Measurements from ENCODE around the gene TBR1. TPM values are rescaled to one million over a fixed set of nuclear protein-coding genes. Genes with fewer than 3 reads are reported as not detected.

The TBR1 gene
- total and polyA plus RNA-seq, 8 donors: 0.04 to 0.08 (median 0.07) TPM; not detected in 4

GRCh38 chr2:161373942-161374341 is 42.2 kb upstream of the TBR1 start:
- intact Hi-C loops (cut with DNase I): no loop called here
- DNase-seq (no peak), ATAC-seq (no peak)
- Histone ChIP-seq H3K27me3 (no peaks in the 10 kb centered on the region), H3K36me3 (peaks cover 0 to 43% of the 10 kb centered on the region in 2 donors), H3K4me1 (no peaks in the 10 kb centered on the region), H3K9me3 (no peaks in the 10 kb centered on the region), H3K27ac (no peak overlapping the region), H3K4me3 (no peak overlapping the region)
- TF ChIP-seq CTCF (IDR thresholded peaks at IDR 0.05): no peak

- ATAC-seq: no peak
- intact Hi-C loops (cut with DNase I): no loop called here
Measured at GRCh38 chr2:161374446-161374845, 41.7 kb upstream of the TBR1 start.

GRCh38 chr2:161379740-161380139 is 36.4 kb upstream of the TBR1 start:
- H3K27ac ChIP-seq: no peak overlapping the region
- TF ChIP-seq CTCF (IDR thresholded peaks at IDR 0.05): no peak

More at GRCh38 chr2:161374446-161374845, 41.7 kb upstream of the TBR1 start:
- no peaks in the 10 kb centered on the region for H3K27me3 ChIP-seq
- no peaks in the 10 kb centered on the region for H3K9me3 ChIP-seq
- DNase-seq: no peak
- peaks cover 0 to 43% of the 10 kb centered on the region in 2 donors for H3K36me3 ChIP-seq
- no peak overlapping the region for H3K27ac ChIP-seq
- no peak overlapping the region for H3K4me3 ChIP-seq
- TF ChIP-seq CTCF (IDR thresholded peaks at IDR 0.05): no peak
- H3K4me1 ChIP-seq: no peaks in the 10 kb centered on the region

GRCh38 chr2:161381546-161381945 is 34.6 kb upstream of the TBR1 start:
- intact Hi-C loops (cut with DNase I): no loop called here
- no peaks in the 10 kb centered on the region for H3K9me3 ChIP-seq
- no peak overlapping the region for H3K27ac ChIP-seq
- H3K4me1 ChIP-seq: no peaks in the 10 kb centered on the region
- no peak for DNase-seq
- no peak overlapping the region for H3K4me3 ChIP-seq
- no peak for ATAC-seq
- H3K27me3 ChIP-seq: no peaks in the 10 kb centered on the region
- no peak for TF ChIP-seq CTCF (IDR thresholded peaks at IDR 0.05)
- peaks cover 0 to 9% of the 10 kb centered on the region in 2 donors for H3K36me3 ChIP-seq

More at GRCh38 chr2:161379740-161380139, 36.4 kb upstream of the TBR1 start:
- no peaks in the 10 kb centered on the region for H3K9me3 ChIP-seq
- ATAC-seq: no peak
- H3K27me3 ChIP-seq: no peaks in the 10 kb centered on the region
- intact Hi-C loops (cut with DNase I): no loop called here
- no peak for DNase-seq
- peaks cover 0 to 8% of the 10 kb centered on the region in 2 donors for H3K36me3 ChIP-seq
- no peak overlapping the region for H3K4me3 ChIP-seq
- no peaks in the 10 kb centered on the region for H3K4me1 ChIP-seq

- Histone ChIP-seq H3K36me3 (peaks cover 0 to 8% of the 10 kb centered on the region in 2 donors), H3K27ac (no peak overlapping the region), H3K4me1 (no peaks in the 10 kb centered on the region), H3K27me3 (no peaks in the 10 kb centered on the region), H3K9me3 (no peaks in the 10 kb centered on the region), H3K4me3 (no peak overlapping the region)
- intact Hi-C loops (cut with DNase I): no loop called here
- DNase-seq (no peak), ATAC-seq (no peak)
- TF ChIP-seq CTCF (IDR thresholded peaks at IDR 0.05): no peak
Measured at GRCh38 chr2:161382747-161383146, 33.4 kb upstream of the TBR1 start.

Data from left lung (tissue), 10 donors.